AG08395 (cell line): Measurements from ENCODE around the gene CCDC146.

Experiments
- DNase-seq: peaks from one replicate; pipeline ENCODE4 v3.0.0; 2012; ENCODE audit warnings: mixed read lengths, low spot score

The CCDC146 gene

GRCh38 chr7:77289387-77289786, 167.0 kb downstream of the CCDC146 start:
- no peak for DNase-seq

- DNase-seq: no peak
Observed at GRCh38 chr7:77290425-77290824, 168.0 kb downstream of the CCDC146 start.

DNA sequence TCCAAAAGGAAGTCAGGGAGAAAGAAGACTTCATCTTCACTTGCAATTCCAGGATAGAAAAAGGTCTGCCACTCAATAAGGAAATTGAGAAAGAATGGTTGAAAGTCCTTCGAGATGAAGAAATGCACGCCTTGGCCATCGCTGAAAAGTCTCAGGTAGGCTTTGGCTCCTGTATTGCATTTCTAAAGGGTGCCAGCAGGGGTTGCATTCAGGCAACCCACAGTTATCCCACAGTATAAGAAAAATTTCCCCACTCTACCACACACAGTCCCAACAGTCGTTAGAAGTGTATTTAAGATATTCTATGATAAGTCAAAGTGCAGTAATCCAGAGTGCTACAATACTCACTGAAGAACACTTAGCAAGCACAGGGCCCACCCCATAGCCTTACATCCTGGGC, 170.6 kb downstream of the CCDC146 start:
- DNase-seq: no peak

GRCh38 chr7:77295549-77295948, 173.1 kb downstream of the CCDC146 start:
- DNase-seq: no peak

- DNase-seq: no peak
Observed at GRCh38 chr7:77306231-77307067, 184.0 kb downstream of the CCDC146 start.

DNA sequence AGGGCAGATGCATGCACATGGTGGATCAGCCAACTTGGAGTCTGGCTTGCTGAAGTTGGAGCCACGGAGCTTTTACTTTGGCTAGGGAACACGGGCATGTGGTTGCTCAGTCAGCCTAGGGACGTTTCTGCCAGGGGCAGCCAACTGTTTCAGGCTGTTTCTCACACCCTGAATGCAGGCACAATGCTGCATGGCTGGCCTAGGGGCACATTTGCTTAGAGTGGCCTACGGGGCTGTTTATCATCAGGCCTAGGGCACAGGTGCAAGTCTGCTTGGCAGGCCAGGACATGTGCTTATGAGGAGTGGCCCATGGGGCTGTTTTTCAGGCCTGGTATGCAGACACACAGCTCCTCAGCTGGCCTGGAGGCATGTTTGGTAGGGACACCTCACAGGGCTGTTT, 186.4 kb downstream of the CCDC146 start:
- DNase-seq: no peak

DNA sequence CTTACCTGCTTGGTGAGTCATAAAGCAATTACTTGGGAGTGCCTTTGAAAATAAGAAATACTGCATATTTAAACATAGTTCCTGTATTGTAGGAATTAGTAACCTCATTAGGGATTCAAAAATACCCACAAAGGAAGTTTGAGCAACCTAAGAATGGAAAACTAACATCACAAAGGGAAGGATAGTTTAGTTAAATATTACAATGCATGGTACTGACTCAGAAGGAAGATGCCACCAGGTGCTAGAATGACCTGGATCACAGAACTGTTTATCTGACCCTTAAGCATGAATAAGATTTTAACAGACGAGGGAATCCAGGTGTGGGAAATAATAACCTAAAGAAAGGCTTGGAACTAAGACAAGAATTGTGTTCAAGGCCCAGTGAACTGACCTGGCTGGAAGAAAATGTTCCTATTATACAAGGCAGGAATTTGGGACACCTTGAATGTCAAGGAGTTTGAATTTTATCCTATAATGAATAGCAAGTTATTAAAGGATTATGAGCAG, 187.4 kb downstream of the CCDC146 start:
- DNase-seq: no peak

DNA sequence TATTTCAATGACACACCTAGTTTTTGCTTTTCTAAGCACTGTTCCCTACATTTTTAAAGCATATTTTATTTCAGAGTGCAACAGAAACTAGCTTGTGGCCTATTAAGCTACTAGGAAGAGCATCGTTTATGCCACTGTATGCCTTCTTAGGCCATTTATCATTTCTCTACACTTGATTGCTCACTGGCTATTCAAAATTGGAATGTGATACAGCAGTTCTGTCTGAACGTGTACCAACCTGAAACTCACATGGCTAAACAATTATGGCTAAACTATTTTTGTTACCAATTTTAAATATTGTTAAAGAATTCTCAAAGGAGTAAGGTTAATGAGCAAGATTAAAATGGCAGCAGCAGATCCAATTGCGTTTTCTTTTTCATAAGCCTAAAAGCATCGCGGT, 188.6 kb downstream of the CCDC146 start:
- DNase-seq: no peak

DNA sequence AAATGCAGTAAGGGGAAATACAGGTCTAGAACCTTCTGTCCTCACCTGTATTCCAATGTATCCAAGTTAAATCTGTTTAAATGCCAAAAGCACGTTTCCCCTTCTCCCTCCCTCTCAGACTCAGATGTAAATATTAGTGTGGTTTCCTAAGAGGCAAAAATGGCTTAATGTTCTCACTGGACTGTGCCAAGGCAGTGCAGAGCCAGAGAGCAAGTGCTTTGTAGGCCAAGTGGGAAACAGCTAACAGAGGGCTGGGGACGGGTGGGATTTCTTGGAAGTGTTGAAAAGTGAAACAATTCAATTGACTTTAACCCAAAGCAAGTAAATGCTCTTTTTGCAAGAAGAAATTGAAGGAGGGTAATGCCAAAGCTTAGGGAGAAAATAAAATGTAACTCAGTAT, 190.7 kb downstream of the CCDC146 start:
- DNase-seq: no peak

DNA sequence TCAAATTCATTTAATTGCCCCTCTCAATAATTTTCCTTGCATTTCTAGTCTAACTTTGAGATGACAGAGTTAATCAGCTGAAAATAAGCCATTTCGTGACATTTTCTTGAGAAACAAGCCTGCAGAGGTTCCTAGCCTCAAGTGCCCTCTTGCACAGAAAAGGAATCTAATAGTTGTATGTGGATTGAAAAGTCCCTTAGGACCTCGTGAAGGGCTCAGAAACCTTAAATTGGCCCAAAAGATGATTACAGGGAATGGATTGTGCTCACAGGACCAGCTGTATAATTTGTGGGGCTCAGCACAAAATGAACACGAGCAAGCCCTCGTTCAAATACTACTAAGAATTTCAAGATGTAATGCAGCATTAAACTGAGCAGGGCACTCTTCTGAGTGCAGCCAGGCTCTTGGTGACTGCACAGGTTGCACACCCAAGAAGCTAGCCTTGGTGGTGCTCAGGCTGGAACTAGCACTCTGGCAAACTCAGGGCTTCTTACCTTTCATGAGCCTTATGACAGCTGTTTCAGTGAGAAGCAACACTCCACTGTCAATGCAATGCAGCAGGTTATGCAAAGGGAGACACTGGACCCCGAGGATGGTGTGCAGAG, 191.6 kb downstream of the CCDC146 start:
- no peak for DNase-seq

GRCh38 chr7:77315182-77315591, 192.8 kb downstream of the CCDC146 start:
- peak; percentile 48 for DNase-seq

DNA sequence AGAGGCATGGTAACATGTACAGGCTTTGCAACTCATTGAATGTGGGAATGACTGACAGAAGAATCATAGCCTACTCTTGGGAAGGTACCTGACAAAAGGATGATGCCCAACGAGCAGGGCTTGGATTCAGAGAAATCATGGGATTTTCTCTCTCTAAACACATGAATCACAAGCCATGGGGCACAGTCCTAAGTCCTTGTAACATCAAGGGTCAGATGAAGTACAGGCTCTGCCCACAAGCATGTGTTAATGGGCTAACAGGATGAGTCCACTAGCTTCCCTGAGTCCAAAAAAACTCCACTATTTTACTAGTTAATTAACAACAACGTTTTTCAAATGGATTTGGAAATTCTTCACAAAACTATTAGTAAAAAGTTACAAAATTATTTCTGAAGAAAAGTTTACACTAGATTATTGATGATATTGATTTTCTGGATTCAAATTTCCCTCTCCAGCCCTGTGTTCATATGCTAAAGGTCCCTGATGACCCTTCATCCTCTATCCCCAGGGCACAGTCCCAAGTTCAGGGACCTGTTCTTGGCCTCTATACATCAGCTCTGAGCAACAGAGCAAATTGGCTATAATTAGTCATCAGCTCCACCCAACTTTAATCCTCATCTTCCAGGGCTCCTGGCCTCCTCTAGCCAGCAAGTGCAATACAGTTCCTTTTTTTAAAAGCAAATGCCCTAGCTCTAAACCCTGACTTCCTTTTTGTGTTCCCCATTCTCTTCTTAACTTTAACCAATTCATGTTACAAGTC, 194.0 kb downstream of the CCDC146 start:
- no peak for DNase-seq

DNA sequence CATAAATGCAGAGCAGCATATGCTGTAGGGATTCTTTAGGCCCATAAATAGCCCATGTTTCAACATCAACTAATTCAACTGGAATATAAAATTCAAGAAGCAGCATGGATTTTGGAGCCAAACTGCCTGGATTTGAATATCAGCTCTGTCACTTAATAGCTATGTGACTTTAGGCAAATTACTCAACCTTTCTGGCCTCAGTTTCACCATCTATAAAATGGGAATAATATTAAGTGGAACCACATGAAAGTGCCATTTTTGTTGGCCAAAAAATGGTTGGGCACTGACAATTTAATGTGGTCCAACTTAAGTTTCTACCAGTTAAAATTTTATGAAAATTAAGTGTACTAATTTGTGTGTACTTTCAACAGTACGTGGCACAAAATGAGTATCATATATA, 195.6 kb downstream of the CCDC146 start:
- DNase-seq: no peak

GRCh38 chr7:77320137-77320536, 197.7 kb downstream of the CCDC146 start:
- no peak for DNase-seq

- no peak for DNase-seq
Observed at GRCh38 chr7:77320714-77321113, 198.3 kb downstream of the CCDC146 start.

DNA sequence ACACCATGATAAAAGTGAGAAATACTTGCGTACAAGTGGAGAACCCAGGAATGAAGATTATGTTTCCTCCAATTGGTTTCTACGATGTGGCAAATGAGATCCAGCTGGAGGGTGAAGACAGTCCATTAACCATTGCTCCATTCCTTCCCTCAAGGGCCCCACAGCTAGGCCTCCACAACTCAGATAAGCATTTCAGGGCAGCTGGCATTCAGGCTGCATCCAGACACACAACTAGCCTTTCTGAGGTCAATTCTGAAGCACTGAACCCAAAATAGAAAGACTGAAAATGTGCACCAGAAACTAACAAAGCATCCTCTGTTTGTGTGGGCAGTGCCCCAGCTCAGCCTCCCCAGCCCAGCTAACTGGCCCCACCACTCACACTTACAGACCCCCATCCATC, 198.9 kb downstream of the CCDC146 start:
- no peak for DNase-seq

DNA sequence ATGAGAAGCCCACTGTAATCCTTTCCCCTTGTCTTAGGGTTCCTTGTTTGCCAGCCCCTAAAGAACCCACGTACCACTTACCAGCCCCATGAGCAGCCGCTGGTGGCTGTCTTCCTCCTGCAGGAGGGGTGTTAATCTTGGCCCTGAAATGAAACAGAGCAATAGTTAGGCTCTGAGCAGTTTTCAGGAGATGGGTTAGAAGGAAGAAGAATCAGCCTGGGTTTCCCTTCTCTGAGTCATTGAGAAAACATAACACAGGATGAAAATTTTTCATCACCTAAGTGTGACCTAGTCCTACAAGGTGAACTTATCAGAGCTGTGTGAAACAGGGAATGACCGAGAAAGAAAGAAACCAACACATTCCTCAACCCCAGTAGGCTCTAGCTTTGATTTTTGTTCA, 203.7 kb downstream of the CCDC146 start:
- no peak for DNase-seq

DNA sequence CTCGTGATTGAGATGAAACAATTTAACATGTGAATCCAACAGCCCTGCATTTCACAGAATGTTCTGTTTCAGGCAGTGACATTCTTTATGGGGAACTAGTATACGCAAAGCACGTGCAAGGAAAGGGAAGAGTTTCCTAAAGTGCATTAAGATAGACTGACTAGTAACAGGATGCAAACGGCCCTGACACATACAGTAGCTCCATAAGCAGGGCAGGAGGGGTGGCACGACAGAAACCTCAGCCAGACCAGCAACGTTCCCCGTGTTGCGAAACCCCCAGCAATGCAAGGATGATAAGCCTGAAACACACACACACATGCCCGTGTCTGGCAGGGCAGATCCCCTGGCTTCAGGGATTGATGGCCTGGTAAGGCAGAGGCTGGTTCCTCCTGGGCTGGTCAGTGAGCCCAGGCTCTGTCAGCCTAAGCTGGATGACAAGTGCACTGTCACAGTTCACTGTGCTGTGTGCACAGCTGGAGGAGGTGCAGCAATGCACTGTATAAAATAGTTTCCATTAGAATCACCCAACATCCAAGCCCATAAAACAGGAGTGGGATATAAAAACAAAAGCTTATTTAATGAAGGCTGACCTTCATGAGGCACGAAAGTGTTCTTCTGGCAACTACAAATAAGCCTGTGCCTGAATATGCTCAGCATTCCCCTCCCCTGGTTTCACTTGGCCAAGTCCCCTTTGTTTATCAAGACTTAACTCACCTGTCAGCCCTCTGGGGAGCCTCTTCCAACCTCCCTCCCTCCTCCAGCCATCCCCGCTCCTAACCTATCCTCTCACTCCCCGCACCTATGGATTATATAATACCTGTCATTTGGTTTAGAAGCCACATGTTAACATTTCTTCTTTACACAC, 204.9 kb downstream of the CCDC146 start:
- peak; percentile 62 for DNase-seq

- no peak for DNase-seq
Observed at GRCh38 chr7:77327932-77328628, 205.7 kb downstream of the CCDC146 start.

DNA sequence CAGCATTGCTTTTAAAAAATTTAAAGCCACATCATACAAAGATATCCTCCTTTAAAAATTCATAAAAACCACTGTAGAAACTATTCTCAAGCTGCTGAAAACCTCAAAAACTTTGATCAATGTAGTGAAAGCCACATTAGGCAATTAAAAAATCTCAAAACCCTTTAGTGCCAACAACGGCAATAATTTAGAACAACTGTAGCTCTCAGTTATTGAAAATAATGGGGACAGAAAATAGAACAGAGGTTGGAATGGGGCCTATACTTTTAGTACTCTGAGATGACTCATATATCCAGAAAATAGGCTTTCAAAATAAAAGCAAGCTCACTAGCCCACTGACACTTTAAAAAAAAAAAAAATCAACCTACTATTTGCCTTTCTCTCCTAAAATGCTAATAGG, 206.3 kb downstream of the CCDC146 start:
- peak; percentile 65 for DNase-seq

DNA sequence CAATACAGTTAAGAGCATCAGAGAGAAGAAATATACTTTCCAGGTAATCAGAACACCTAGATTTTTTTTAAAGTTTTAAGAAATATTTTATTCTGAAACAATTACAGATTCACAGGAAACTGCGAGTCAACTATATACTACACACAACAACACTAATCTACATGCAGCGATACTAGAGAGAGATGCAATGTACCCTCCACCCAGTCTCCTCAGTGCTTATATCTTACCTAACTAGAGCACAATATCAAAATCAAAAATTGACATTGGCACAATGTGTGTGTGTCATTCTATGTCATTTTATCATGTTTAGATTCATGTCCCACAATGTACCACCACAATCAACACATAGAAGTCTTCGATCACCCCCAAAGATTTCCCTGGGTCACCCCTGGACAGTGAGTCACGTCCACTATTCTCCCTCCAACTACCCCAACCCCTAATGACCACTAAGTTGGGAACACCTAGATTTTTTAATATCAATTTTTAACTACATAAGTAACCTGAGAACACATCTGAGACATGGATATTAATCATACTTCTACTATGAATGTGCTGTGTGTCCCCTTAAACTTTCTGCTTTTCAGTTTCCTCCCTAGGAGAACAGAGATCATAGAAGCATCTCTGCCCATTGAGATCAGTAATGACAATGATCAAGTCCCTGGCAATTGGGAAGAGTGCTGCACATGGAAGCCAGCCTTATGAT, 207.2 kb downstream of the CCDC146 start:
- DNase-seq: no peak
